Central memory CD8-positive, alpha-beta T cell (primary cell): Measurements from ENCODE around the gene CEP63.
A peak's percentile ranks its signal among the peaks of the same experiment; 100 is the strongest.

Experiments
- ATAC-seq: fragments of 150-1000 bp; cut with Tn5 transposase; replicated peaks from 2 replicates; pipeline ENCODE4 v1.10.0; 2022; ENCODE audit warnings: mild to moderate bottlenecking, moderate FRiP score, moderate number of reproducible peaks; ENCODE audit not compliant: poor library complexity, severe bottlenecking; ENCODE audit errors: extremely low read depth
- DNase-seq, 2 donors: peaks; one replicate each; pipeline ENCODE4 v3.0.0; 2021; ENCODE audit warnings: low spot score in 2 of 2
- H3K27ac Mint-ChIP-seq: one replicate; pipeline ENCODE4 v1.8.0; 2022; ENCODE audit warnings: low read depth, mild to moderate bottlenecking, moderate library complexity, mixed read lengths
- H3K27me3 Mint-ChIP-seq: one replicate; pipeline ENCODE4 v1.8.0; 2022; ENCODE audit warnings: mixed read lengths
- H3K36me3 Mint-ChIP-seq: one replicate; pipeline ENCODE4 v1.8.0; 2022; ENCODE audit warnings: mild to moderate bottlenecking, moderate library complexity, mixed read lengths; ENCODE audit not compliant: insufficient read depth
- H3K4me1 Mint-ChIP-seq: one replicate; pipeline ENCODE4 v1.8.0; 2022; ENCODE audit warnings: mixed read lengths
- H3K4me3 Mint-ChIP-seq: one replicate; pipeline ENCODE4 v1.8.0; 2022; ENCODE audit warnings: mild to moderate bottlenecking, moderate library complexity, mixed read lengths
- H3K9me3 Mint-ChIP-seq: one replicate; pipeline ENCODE4 v1.8.0; 2022; ENCODE audit warnings: mixed read lengths

The CEP63 gene

DNA sequence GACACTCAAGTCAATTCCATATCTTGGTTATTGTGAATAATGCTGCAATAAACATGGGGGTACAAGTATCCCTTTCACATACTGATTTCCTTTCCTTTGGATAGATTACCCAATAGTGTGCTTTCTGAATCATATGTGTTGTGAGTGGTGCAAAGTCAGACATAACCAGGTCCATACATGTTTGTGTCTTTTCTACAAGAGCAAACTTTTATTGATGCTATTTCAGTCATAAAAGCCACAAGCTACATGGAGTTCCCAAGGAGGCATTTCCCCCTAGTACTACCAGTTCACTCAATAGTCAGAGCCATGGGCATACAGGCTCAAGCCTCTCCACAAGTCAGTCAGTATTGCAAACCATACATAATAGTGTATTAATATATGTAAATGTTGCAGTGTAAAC is 10.1 kb downstream of the CEP63 start:
- Mint-ChIP-seq H3K9me3 (no peaks in the 10 kb centered on the region), H3K36me3 (peaks cover 13% of the 10 kb centered on the region), H3K4me1 (peaks cover 63% of the 10 kb centered on the region), H3K27me3 (no peaks in the 10 kb centered on the region), H3K4me3 (no peak overlapping the region), H3K27ac (no peak overlapping the region)
- ATAC-seq (no peak), DNase-seq (no peak)

DNA sequence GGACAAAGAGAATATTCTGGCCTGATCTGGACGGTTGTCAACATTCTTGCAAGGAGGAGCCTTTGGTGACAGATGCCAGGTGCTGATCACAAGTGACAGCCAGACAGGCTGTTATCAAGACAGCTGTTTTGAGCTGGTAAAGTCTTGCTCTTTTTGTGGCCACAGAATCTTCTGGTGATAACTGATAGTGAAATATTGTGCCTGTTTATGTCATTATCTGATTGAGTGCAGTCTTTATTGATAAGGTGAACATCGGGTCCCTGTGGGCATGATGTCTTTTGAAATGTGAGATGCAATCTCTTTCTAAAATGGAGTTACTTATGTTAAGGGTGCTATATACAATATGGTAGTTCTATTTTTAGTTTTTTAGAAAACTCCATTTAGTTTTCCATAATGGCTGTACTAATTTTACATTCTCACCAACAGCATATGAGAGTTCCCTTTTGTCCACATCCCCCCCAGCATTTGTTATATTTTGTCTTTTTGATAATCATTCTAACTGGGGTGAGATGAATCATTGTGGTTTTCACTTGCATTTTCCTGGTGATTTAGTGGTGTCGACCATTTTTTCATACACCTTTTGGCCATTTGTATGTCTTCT is 10.7 kb downstream of the CEP63 start:
- no peak overlapping the region for H3K4me3 Mint-ChIP-seq
- DNase-seq, result no peak
- ATAC-seq, result no peak
- H3K9me3 Mint-ChIP-seq, result no peaks in the 10 kb centered on the region
- no peaks in the 10 kb centered on the region for H3K27me3 Mint-ChIP-seq
- peaks cover 66% of the 10 kb centered on the region for H3K4me1 Mint-ChIP-seq
- H3K36me3 Mint-ChIP-seq, result peaks cover 13% of the 10 kb centered on the region
- H3K27ac Mint-ChIP-seq, result no peak overlapping the region

DNA sequence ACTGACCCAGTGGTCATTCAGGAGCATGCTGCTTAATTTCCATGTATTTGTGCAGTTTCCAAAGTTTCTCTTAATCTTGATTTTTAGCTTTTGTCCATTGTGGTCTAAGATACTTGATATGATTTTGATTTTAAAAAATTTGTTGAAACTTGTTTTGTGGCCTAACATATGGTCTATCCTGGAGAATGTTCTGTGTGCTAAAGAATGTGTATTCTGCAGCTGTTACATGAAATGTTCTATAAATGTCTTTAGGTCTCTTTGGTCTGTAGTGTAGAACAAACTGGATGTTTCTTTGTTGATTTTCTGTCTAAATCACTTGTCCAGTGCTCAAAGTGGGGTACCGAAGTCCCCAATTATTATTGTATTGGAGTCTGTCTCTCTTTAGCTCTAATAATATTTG is 17.4 kb downstream of the CEP63 start:
- no peaks in the 10 kb centered on the region for H3K27me3 Mint-ChIP-seq
- H3K4me1 Mint-ChIP-seq, result peaks cover 57% of the 10 kb centered on the region
- peaks cover 14% of the 10 kb centered on the region for H3K9me3 Mint-ChIP-seq
- peaks cover 17% of the 10 kb centered on the region for H3K36me3 Mint-ChIP-seq
- ATAC-seq (no peak), DNase-seq (no peak)
- H3K27ac Mint-ChIP-seq, result no peak overlapping the region
- H3K4me3 Mint-ChIP-seq, result no peak overlapping the region

DNA sequence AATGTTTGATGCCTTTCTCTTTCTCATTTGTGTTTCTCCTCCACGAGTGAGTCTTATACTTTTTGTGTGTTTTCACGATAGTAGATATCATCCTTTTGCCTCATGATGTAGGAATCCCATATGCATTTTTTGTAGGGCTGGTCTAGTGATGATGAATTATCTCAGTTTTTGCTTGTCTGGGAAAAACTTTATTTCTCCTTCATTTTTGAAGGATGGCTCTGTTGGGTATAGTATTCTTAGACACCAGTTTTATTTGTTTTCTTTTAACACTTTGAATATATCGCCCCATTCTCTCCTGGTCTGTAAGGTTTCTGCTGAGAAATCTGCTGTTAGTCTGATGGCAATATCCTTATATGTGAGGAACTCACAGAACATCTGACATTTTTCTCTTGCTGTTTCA is 18.3 kb downstream of the CEP63 start:
- Mint-ChIP-seq H3K27ac (no peak overlapping the region), H3K9me3 (peaks cover 14% of the 10 kb centered on the region), H3K4me3 (no peak overlapping the region), H3K4me1 (peaks cover 48% of the 10 kb centered on the region), H3K27me3 (no peaks in the 10 kb centered on the region), H3K36me3 (peaks cover 18% of the 10 kb centered on the region)
- DNase-seq, result no peak
- ATAC-seq, result no peak

DNA sequence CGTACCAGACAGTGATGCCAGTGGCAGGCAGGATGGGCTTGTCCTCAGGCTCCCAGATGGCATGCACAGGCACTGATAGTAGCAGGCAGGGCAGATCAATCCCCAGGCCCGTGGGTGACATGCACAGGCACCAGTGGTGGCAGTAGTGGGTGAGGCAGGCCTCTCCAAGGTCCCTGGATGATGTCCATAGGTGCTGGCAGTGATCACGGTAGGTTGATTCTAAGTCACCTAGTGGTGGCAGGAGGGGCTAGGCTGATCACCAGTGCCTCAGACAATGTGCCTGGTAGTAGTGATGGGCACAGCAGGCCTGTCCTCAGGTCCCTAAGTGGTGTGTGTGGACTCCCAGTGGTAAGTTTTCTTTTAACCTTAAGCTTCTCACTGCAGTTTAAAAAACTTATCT is 19.6 kb downstream of the CEP63 start:
- H3K27me3 Mint-ChIP-seq, result no peaks in the 10 kb centered on the region
- no peak for ATAC-seq
- H3K36me3 Mint-ChIP-seq, result peaks cover 18% of the 10 kb centered on the region
- H3K27ac Mint-ChIP-seq, result no peak overlapping the region
- no peak for DNase-seq
- no peak overlapping the region for H3K4me3 Mint-ChIP-seq
- H3K4me1 Mint-ChIP-seq, result peaks cover 42% of the 10 kb centered on the region
- H3K9me3 Mint-ChIP-seq, result peaks cover 14% of the 10 kb centered on the region

DNA sequence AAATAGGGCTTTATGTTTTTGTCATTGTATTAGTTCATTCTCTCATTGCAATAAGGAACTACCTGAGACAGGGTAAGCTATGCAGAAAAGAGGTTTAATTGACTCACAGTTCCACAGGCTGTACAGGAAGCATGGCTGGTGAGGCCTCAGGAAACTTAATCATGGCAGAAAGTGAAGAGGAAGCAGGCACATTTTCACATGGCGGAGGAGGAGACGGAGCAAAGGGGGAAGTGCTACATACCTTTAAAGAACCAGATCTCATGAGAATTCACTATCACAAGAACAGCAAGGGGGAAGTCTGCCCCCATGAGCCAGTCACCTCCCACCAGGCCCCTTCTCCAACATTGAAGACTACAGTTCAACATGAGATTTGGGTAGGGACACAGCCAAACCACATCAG is 25.6 kb downstream of the CEP63 start:
- H3K27ac Mint-ChIP-seq, result no peak overlapping the region
- H3K9me3 Mint-ChIP-seq, result no peaks in the 10 kb centered on the region
- H3K4me3 Mint-ChIP-seq, result no peak overlapping the region
- peaks cover 11% of the 10 kb centered on the region for H3K36me3 Mint-ChIP-seq
- ATAC-seq, result no peak
- DNase-seq, result no peak
- peaks cover 6% of the 10 kb centered on the region for H3K4me1 Mint-ChIP-seq
- H3K27me3 Mint-ChIP-seq, result no peaks in the 10 kb centered on the region

DNA sequence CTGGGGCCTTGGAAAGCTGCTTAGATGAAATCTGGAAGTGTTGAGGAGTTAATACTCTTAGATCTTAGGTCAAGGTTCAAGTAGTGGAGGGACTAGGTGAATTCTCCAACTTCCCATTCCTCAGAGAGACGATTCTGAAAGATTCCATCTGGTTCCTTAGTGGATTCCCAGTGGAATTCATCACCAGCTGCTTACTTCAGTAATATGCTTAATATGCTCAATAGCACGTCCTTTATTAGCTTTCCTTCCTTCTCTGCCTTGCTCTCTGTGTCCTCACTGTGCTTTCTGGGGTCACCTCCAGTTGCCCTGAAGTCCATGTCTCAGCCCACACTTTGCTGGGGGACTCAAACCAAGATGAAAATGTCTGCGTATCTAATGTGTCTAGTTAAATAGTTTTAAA is 31.0 kb downstream of the CEP63 start:
- no peaks in the 10 kb centered on the region for H3K27me3 Mint-ChIP-seq
- no peak overlapping the region for H3K4me3 Mint-ChIP-seq
- H3K27ac Mint-ChIP-seq, result no peak overlapping the region
- H3K36me3 Mint-ChIP-seq, result peaks cover 6% of the 10 kb centered on the region
- no peak for ATAC-seq
- H3K9me3 Mint-ChIP-seq, result peaks cover under 1% of the 10 kb centered on the region
- no peak for DNase-seq
- peaks cover 17% of the 10 kb centered on the region for H3K4me1 Mint-ChIP-seq

DNA sequence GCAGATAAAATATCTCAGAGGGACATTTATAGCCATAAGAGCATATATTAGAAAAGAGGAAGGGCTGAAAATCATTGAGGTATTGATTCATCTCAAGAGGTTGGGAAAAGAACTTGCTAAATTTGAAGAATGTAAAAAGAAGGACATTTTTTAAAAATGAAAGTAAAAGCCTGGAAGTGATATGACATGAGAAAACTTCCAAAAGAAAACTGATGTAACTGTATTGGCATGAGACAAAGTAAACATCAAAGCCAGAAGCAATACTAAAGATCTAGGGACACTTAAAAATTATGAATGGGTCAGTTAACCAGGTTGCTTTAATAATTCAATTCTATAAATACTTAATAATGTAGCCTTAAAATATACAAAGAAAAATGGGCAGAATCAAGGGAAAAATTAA is 31.9 kb downstream of the CEP63 start:
- H3K27ac Mint-ChIP-seq, result no peak overlapping the region

DNA sequence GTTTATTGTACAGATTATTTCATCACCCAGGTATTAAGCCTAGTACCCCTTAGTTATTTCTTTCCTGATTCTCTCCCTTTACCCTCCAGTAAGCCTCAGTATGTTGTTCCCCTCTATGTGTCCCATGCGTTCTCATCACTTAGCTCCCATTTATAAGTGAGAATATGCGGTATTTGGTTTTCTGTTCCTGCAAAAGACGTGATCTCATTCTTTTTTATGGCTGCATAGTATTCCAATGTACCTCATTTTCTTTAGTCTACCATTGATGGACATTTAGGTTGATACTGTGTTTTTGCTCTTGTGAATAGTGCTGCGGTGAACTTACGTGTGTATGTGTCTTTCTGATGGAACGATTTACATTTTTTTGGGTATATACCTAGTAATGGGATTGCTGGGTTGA is 36.7 kb downstream of the CEP63 start:
- Mint-ChIP-seq H3K36me3 (peaks cover 10% of the 10 kb centered on the region), H3K27ac (no peak overlapping the region), H3K4me3 (no peak overlapping the region), H3K4me1 (peaks cover 16% of the 10 kb centered on the region), H3K27me3 (no peaks in the 10 kb centered on the region), H3K9me3 (peaks cover 35% of the 10 kb centered on the region)
- no peak for DNase-seq
- no peak for ATAC-seq

More for the DNA sequence above, 31.9 kb downstream of the CEP63 start:
- peaks cover 6% of the 10 kb centered on the region for H3K36me3 Mint-ChIP-seq
- H3K4me1 Mint-ChIP-seq, result peaks cover 17% of the 10 kb centered on the region
- H3K9me3 Mint-ChIP-seq, result peaks cover 9% of the 10 kb centered on the region
- ATAC-seq, result no peak
- H3K4me3 Mint-ChIP-seq, result no peak overlapping the region
- H3K27me3 Mint-ChIP-seq, result no peaks in the 10 kb centered on the region
- DNase-seq, result no peak

DNA sequence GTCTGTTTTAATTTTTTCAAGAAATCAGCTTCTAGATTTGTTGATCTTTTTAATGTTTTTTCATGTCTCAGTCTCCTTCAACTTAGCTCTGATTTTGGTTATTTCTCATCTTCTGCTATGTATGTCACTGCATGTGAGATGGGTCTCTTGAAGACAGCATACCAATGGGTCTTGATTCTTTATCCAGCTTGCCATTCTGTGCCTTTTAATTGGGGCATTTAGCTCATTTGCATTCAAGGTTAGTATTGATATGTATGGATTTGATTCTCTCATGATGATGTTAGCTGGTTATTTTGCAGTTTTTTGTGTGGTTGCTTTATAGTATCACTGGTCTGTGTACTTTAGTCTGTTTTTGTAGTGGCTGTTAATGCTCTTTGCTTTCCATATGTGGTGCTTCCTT is 39.4 kb downstream of the CEP63 start:
- H3K4me1 Mint-ChIP-seq, result peaks cover 22% of the 10 kb centered on the region
- DNase-seq (no peak), ATAC-seq (no peak)
- H3K9me3 Mint-ChIP-seq, result peaks cover 35% of the 10 kb centered on the region
- no peak overlapping the region for H3K4me3 Mint-ChIP-seq
- no peaks in the 10 kb centered on the region for H3K27me3 Mint-ChIP-seq
- H3K36me3 Mint-ChIP-seq, result peaks cover 12% of the 10 kb centered on the region
- H3K27ac Mint-ChIP-seq, result peak overlapping the region; percentile 4

DNA sequence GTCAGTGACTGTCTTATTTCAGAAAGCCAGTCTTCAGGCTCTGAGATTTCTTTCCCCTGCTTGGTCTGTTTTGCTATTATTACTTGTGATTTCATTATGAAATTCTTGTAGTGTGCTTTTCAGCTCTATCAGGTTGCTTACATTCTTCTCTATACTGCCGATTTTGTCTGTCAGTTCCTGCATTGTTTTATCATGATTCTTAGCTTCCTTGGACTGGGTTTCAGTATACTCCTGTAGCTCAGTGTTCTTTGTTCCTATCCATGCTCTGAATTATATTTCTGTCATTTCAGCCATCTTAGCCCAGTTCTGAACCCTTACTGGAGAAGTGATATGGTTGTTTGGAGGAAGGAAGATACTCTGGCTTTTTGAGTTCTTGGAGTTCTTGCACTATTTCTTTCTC is 40.5 kb downstream of the CEP63 start:
- no peak for ATAC-seq
- peaks cover 12% of the 10 kb centered on the region for H3K36me3 Mint-ChIP-seq
- H3K4me1 Mint-ChIP-seq, result peaks cover 22% of the 10 kb centered on the region

DNA sequence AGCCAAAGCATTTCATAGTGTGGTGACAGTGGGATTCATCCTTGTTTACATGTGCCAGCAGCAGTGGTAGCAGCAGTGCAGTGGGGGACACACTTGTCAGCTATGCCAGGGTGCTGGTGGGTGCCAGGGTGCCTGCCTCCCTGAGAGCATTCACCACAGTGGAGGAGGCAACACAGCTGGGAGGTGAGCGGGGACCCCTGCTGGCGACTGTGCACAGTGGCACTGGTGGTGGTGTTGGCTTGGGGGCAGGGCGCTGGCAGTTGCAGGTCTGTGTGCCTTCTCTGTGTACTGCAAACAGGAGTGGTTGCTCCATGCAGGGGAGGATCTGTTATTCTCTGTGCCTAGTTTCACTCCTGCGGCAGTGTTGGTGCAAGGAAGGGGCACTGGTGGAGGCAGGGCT is 41.2 kb downstream of the CEP63 start:
- ATAC-seq, result no peak
- Mint-ChIP-seq H3K4me1 (peaks cover 22% of the 10 kb centered on the region), H3K36me3 (peaks cover 9% of the 10 kb centered on the region), H3K27ac (no peak overlapping the region), H3K4me3 (no peak overlapping the region), H3K27me3 (no peaks in the 10 kb centered on the region), H3K9me3 (peaks cover 33% of the 10 kb centered on the region)
- DNase-seq, result no peak

More for the DNA sequence above, 40.5 kb downstream of the CEP63 start:
- H3K27me3 Mint-ChIP-seq, result no peaks in the 10 kb centered on the region
- DNase-seq, result no peak
- no peak overlapping the region for H3K4me3 Mint-ChIP-seq
- H3K9me3 Mint-ChIP-seq, result peaks cover 35% of the 10 kb centered on the region
- no peak overlapping the region for H3K27ac Mint-ChIP-seq

DNA sequence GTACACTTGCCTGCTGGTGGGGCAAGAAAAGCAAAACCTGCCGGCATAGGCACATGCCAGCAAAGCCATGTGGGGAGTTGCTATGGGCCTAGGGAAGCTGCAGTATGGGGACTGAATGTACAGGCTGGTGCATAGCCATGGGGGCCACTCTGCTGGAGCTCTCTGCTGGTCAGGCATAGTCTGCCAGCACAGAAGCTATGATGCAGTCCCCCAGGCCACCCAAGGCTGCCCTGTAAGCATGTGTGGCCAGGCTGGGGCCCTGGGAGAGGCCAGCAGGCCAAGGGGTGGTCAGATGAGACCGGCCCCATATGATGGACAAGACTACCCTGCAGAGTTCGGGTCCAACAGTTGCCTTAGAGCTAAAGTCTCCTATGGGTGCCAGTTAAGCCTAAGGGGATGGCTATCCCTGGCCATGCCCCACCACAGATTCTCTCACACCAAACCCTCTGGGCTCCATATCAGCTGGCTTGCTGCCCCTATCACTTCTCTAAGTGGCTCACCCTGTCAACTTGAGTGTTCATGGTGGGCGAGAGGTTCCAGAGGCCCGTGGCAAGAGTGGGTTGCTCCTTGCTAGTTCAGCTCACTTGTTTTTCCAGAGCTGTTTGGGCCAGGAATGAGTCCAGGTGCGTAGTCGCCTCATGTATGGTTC is 41.8 kb downstream of the CEP63 start:
- DNase-seq, result no peak
- peaks cover 9% of the 10 kb centered on the region for H3K36me3 Mint-ChIP-seq
- peaks cover 22% of the 10 kb centered on the region for H3K4me1 Mint-ChIP-seq
- H3K4me3 Mint-ChIP-seq, result no peak overlapping the region
- H3K27ac Mint-ChIP-seq, result no peak overlapping the region
- no peak for ATAC-seq
- H3K9me3 Mint-ChIP-seq, result peaks cover 27% of the 10 kb centered on the region
- H3K27me3 Mint-ChIP-seq, result no peaks in the 10 kb centered on the region
